Panc1 (cell line): ENCODE data around the gene SLC7A6.

Experiments
- POLR2AphosphoS5 ChIP-seq: IDR thresholded peaks from 2 replicates; pipeline ENCODE4 v1.6.1; 2012; ENCODE audit warnings: mild to moderate bottlenecking, low read depth, low read length, moderate library complexity
- SIN3A ChIP-seq: IDR thresholded peaks from 2 replicates; pipeline ENCODE4 v1.6.1; 2012; ENCODE audit warnings: low read depth, mild to moderate bottlenecking, low read length, moderate library complexity, borderline replicate concordance; ENCODE audit not compliant: insufficient read depth
- TCF7L2 ChIP-seq: IDR thresholded peaks from 2 replicates; pipeline ENCODE4 v1.6.1; 2011; ENCODE audit warnings: mild to moderate bottlenecking, low read depth, low read length, inconsistent platforms
- TF ChIP-seq, protein P1 (sequence below): fragments of 450-650 bp; IDR thresholded peaks from 2 replicates; pipeline ENCODE4 v1.5.1; 2017; ENCODE audit warnings: mild to moderate bottlenecking
- TF ChIP-seq, protein P2 (sequence below), 2 experiments: IDR thresholded peaks; 2 replicates each; pipeline ENCODE4 v1.6.1; 2011 to 2012; ENCODE audit warnings: low read depth in 2 of 2, control low read depth in 1 of 2, low read length in 1 of 2, mild to moderate bottlenecking in 1 of 2, moderate library complexity in 1 of 2; ENCODE audit not compliant: insufficient read depth in 1 of 2

DNA sequence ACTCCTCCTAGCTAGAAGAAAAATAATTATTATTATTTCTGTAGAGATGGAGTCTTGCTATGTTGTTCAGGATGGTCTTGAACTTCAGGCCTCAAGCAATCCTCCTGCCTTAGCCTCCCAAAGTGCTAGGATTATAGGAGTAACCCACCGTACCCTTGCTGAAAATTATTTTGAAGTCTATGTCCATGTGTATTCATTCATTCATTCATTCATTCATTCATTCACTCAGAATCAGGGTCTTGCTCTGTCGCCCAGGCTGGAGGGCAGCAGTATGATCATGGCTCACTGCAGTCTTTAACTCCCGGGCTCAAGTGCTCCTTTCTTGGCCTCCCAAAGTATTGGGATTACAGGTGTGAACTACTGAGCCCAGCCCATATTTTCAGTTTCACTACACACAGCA is 42.3 kb downstream of the SLC7A6 start:
- TF ChIP-seq, protein P1, sequence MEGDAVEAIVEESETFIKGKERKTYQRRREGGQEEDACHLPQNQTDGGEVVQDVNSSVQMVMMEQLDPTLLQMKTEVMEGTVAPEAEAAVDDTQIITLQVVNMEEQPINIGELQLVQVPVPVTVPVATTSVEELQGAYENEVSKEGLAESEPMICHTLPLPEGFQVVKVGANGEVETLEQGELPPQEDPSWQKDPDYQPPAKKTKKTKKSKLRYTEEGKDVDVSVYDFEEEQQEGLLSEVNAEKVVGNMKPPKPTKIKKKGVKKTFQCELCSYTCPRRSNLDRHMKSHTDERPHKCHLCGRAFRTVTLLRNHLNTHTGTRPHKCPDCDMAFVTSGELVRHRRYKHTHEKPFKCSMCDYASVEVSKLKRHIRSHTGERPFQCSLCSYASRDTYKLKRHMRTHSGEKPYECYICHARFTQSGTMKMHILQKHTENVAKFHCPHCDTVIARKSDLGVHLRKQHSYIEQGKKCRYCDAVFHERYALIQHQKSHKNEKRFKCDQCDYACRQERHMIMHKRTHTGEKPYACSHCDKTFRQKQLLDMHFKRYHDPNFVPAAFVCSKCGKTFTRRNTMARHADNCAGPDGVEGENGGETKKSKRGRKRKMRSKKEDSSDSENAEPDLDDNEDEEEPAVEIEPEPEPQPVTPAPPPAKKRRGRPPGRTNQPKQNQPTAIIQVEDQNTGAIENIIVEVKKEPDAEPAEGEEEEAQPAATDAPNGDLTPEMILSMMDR, result no peak
- TF ChIP-seq, protein P2, sequence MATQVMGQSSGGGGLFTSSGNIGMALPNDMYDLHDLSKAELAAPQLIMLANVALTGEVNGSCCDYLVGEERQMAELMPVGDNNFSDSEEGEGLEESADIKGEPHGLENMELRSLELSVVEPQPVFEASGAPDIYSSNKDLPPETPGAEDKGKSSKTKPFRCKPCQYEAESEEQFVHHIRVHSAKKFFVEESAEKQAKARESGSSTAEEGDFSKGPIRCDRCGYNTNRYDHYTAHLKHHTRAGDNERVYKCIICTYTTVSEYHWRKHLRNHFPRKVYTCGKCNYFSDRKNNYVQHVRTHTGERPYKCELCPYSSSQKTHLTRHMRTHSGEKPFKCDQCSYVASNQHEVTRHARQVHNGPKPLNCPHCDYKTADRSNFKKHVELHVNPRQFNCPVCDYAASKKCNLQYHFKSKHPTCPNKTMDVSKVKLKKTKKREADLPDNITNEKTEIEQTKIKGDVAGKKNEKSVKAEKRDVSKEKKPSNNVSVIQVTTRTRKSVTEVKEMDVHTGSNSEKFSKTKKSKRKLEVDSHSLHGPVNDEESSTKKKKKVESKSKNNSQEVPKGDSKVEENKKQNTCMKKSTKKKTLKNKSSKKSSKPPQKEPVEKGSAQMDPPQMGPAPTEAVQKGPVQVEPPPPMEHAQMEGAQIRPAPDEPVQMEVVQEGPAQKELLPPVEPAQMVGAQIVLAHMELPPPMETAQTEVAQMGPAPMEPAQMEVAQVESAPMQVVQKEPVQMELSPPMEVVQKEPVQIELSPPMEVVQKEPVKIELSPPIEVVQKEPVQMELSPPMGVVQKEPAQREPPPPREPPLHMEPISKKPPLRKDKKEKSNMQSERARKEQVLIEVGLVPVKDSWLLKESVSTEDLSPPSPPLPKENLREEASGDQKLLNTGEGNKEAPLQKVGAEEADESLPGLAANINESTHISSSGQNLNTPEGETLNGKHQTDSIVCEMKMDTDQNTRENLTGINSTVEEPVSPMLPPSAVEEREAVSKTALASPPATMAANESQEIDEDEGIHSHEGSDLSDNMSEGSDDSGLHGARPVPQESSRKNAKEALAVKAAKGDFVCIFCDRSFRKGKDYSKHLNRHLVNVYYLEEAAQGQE (IDR thresholded peaks at IDR 0.05; ENCODE audit: insufficient read depth in 1 of 2, low read depth in 2 of 2, low read length in 1 of 2), result no peak
- TF ChIP-seq TCF7L2 (no peak), SIN3A (no peak), POLR2AphosphoS5 (no peak)
